CD4-positive, alpha-beta T cell treated with Interferon alpha-2 for 1 hour (primary cell): ENCODE results near the gene LRP2BP.
A peak's percentile ranks its signal among the peaks of the same experiment; 100 is the strongest.
"Not testable (repeated sequence)": the region's sequence is repeated elsewhere in the genome, so short reads cannot be mapped to it uniquely, and the experiment has no call there.

ENCODE experiments used
- DNase-seq, 2 donors: peaks; one replicate each; pipeline ENCODE4 v3.0.0-alpha.2; 2020 to 2022

The LRP2BP gene

DNA sequence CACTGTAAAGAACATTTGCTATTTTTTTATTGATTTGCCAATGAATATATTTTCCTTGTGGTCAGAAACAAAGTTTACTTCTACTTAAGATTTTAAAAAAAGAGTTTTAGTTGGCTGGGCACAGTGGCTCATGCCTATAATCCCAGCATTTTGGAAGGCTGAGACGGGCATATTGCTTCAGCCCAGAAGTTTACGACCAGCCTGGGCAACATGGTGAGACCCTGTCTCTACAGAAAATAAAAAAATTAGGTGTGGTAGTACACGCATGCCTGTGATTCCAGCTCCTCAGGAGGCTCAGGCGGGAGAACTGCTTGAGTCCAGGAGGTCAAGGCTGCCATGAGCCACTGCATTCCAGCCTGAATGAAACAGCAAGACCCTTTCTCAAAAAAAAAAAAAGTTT, 36.8 kb downstream of the LRP2BP start:
- DNase-seq: no peak

DNA sequence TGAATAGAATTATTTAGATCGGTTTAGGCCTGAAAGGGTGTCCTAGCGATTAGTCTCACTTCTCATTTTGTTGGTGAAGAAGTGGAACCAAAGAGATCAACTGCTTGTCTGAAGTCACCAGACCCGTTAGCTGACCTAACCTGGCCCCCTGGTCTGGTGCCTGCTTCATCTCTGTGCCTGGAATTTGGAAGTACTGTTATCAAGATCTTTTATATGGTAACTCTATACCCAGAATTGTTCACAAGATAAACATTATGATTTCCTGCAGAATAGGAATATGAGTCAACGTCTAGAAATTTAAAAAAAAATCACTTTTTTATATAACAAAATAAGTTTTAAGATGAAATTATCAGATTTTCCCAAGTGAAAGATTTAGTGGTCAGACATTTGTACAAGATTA, 37.2 kb downstream of the LRP2BP start:
- DNase-seq: no peak

DNA sequence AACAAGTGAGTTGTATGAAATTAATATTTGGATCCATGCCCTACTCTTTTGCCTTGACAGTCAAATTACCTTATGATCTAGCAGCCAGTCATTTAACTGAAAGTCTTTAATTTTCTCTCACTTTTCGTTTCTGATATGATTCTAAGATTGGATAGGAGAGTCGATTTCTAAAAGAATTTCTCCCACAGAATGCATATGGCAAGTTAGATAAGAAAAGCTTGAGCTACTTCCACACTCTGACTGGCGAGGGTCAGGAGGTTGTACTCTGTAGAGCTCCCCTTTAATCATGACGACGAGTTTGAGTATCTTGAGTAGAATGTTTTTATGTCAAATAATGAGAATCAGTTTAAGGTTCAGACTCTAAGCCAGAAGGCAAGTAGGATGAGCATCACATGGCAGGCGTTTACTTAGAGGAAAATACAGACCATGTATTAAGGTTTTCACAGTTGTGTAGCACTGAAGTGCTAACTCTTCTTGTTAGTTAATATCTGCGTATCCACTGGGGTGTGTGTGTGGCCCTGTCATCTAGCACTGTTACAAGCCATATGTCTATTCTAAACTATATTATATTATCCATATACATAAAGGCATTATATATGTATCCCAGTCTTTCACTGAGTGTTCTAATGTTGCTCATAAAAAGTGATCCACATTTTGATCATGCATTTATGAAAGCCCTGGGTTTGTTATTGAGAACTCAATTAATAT, 37.8 kb downstream of the LRP2BP start:
- no peak for DNase-seq

DNA sequence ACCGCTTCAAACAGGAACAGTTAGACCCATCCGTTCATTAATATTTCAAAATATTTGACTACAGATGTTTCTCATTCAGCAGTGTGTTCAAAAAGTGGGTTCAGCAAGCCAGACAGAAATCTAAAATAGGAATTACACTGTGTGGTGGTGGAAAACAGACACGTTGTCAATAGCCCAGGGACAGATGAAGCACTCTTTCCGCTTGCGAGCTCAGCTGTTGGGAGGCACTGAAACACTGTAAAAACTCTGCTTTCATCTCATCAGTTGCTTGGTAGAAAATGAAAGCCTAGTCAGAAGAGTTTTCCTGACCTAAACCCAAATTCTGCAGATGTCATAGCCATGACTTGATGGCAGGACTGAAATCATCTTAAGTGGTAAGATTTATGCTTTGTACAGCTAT, 38.5 kb downstream of the LRP2BP start:
- no peak for DNase-seq

DNA sequence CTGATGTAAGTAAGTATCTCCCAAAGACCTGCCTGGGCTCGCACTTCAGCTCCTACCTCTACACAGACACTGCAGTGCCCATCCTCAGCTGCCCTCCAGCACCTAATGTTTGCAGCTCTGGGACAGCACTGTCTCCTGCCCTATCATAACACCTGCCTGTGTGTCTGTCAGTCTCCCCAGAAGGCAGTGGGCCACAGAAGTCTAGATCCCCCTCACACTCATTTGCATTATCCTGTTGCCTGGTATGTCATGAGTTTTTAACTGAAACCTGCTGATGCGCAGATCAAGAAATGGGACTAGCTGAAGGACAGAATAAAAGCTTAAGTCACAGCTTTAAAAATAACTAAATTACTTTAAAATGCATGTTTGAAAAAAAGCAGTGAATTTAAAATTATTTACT, 43.0 kb downstream of the LRP2BP start:
- no peak for DNase-seq

DNA sequence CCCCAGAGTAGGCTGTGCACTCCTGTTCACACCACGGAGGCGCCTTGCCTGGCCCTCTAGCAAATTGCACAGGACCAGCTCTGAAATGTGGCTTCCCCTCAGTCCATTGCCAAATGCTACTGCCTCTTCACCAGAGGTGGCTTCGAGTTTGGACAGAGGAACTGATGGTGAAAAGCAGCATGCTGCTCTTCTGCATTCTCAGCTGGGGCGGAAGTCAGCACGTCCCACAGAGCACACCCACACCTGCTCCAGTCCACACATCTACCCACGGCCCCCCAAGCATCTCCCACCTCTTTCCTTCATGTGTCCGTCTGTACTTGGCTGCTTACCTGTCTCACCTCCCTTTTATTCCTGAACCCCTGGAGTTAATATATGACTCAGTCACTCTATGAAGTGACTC, 43.5 kb downstream of the LRP2BP start:
- no peak for DNase-seq

DNA sequence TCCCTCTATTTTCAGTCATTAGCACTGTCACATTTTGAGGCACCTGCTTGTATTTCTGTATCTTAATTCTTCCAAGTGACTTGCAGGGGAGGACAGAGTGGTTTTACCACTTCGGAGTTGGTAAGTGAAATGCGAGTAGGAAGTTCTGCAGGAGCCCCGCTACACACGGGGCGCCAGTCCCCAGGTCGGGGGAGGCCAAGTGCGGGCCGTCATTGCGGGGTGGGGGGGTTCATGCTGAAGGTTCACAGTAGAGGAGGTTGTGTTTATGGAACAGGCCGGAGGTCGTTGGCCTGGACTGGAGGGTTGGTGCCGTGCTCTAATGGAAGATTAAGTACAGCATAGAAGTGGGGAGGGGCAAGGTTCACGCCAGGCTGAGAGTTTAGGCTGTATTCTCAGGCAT, 44.0 kb downstream of the LRP2BP start:
- DNase-seq: no peak

DNA sequence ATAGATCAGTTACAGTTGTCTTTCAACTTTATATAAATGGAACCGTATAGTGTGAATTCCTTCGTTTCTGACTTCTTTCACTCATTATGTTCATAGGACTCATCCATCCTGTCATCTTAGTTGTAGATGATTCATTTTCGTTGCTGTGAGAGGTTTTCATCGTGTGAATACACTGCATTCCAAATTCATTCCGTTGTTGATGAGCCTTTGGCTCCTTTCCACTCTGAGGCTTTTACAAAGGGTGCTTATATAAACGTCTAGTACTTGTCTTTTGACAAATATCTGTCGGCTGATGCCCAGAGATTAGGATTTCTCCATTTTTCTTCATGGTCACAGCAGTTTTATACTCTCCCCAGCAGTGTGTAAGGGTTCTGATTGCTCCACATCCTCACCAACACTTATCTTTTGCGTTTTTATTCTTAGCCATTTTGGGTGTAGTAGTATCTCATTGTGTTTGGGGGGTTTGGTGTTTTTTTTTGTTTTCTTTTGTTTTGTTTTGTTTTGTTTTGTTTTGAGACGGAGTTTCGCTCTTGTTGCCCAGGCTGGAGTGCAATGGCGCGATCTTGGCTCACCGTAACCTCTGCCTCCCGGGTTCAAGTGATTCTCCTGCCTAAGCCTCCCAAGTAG, 48.6 kb downstream of the LRP2BP start:
- DNase-seq: no peak

DNA sequence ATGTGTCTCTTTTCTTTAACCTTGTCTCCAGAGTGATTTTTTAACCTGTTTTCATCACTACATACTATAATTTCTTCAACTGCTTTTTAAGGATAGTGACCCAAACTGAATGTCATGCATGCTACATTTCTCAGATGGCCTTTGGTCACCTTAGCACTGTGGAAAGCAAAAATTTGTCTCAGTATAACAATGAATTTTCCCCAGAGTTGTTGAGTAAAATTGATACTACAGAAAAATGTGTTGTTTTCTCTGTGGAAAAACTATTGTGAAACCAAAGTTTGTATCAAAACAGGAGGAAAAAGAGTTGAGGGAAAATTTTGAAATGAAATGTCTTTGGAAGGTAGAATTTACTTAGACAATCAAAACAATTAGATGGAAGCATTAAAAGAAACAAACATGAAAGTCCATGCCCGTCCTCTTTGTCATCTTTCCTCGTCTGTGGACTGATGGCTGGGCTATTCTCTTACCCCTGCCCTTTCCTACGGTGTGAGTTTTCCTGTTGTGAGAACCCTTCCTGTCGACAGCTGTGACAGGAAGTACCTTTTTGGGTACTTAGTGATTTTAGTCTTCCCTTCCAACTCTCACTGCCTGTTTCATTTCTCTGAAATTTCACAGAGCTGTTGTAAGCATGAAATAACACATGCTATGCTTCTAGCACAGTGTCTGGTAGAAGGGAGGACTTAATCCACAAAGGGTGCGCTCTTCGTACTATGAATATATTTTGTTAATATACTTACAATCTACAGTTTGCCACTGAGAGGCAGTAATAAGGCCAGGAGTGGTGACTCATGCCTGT, 50.8 kb downstream of the LRP2BP start:
- DNase-seq: peak in 1 of 2 donors; percentile 3

DNA sequence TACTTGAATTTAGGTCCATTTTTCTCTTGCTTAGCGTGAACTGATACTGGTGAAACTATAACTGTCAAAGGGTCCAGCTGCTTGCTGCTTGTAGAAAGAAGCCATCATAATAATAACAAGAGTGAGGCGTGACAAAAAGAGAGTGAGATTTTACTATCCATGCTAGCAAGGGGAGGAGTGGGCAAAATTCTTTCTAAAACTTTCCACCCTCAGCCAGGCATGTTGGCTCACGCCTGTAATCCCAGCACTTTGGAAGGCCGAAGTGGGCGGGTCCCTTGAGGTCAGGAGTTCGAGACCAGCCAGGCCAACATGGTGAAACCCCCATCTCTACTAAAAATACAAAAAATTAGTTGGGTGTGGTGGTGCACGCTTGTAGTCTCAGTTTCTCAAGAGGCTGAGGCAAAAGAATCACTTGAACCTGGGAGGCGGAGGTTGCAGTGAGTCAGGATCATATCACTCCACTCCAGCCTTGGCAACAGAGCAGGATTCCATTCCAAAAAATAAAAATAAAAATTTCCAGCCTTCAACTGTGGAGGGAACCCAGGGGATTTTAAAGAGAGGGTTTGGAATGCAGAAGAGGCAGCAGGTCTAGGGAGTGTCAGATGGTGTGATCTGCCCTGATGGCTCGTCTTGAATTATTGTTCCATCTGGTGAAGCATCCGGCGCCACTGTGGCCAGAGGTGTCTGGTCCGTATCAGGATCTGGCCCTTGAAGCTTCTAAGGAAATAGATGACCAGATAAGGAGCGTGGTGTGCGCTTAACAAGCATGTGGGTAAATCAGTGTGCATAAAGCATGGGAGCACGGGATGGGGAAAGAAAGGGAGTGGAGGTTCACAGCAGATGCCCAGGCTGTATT, 51.8 kb downstream of the LRP2BP start:
- DNase-seq: no peak

DNA sequence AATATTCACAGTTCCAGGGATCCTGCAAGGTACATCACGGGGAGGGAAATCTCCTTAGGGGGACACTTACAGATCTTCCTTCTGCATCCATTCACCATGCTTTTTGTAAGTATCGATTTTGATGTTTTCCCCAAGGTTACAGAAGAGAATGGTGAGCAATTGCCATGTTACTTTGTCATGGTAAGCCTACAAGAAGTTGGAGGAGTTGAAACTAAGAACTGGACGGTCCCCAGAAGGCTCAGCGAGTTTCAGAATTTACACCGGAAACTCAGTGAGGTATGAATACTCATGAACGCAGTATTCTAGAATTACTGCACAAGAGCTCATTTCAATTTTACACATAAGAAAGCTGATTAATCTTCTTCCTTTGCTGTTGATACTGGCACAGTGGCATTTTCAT, 53.9 kb downstream of the LRP2BP start:
- no peak for DNase-seq

DNA sequence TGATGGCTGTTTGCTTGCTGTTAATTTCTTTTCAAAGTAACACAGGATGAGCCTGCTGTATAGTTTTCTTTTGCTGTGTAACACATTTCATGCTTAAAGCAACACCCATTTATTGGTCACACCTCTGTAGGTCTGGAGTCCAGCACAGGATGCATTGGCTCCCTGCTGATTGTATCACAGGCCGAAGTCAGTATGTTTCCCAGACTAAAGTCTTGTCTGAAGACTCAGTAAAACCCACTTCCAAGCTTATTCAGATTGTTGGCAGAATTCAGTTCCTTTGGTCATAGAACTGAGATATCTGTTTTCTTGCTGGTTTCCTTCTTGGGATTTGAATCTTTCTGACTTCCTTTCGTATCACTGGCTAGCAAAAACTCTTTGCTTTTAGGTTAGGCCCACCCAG, 54.3 kb downstream of the LRP2BP start:
- no peak for DNase-seq

DNA sequence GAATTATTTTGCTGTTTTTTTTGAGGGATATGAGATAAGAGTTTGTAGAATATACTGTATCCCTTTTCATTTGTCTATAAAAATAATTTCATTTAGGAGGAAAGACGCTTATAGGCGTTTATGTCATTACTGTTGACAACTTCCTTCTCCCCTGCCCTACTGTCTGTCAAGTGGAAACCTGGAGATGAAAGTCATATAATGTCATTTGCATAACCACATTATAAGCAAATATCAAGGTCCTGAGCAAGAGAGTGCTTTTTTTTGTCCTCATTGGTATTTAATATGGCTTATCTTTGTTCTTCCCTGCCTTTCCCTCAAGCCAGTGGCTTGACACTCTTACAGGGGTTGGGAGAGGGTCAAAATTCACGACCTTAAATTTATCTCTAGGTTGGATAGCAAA, 55.8 kb downstream of the LRP2BP start:
- peak in 1 of 2 donors; percentile 4 for DNase-seq

DNA sequence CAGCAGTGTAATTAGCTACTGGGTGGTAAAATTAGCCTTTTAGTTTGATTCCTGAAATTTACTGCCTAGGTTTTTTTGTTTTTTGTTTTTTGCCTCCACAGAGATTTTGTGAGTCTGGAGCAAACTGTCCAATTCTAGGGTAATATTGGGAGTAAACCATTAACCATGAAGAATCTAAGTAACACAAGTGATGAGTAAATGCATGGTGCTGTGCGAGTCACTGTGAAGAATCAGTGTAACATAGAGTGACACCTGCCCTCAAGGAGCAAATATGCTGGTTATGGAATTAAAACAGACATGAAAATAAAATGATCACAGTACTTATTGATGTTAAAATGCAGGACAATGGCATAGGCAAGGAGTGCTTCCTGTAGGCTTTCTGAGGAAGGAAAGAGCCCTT, 60.1 kb downstream of the LRP2BP start:
- DNase-seq: no peak

DNA sequence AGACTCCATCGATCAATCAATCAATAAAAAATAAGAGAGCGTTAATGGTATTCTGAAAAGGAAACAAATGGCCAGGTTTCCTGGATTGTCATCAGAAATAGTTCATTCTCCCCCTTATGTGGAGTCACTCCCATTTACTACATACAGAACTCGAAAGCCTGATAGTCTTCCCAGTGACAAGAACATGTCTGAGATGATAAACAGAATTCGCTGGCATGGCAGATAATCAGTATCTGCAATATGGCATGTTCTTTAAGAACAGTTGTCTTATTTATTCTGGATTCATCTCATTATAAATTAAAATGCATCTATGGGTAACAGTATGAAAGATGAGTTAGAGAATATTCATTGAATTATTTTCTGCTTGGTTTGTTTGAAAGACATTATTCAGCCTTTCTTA, 61.4 kb downstream of the LRP2BP start:
- DNase-seq: no peak

DNA sequence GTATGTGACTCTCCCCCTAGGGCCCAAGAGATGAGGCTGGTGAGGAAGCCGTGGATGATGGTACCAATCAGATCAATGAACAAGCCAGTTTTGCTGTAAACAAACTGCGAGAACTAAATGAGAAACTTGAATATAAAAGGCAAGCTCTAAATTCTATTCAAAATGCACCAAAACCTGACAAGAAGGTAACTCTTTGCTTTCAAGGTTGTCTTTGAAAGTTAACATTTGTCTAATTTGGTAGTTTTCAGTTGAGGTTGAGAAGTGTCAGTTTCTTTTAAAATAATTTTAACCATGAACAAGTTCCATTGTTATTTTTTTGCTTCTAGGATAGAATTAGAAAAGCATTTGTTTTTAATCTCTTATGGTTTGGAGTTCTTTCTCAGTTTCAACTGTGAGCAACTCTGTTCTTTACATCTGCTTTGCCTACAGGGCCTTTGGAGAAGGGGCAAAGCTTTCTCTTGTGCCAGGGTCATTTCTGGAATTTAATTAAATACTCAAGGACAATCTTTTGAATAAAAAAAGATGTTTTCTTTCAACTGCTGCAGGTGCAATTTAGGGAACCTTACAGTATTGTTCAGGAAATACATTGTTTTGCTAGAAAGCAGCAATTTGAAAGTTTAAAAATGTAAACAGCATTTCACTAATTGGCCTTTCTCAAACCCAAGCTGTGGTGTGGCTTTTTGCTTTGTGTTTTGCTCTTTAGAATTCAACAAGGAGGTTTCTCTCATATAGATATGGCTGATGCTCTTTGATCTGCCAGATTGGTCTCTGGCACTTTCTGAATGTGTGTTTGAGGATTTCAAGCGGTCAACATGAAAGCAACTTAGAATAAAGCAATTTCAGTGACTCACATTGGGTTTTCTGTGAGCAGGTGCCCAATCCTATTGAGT, 62.9 kb downstream of the LRP2BP start:
- no peak for DNase-seq

DNA sequence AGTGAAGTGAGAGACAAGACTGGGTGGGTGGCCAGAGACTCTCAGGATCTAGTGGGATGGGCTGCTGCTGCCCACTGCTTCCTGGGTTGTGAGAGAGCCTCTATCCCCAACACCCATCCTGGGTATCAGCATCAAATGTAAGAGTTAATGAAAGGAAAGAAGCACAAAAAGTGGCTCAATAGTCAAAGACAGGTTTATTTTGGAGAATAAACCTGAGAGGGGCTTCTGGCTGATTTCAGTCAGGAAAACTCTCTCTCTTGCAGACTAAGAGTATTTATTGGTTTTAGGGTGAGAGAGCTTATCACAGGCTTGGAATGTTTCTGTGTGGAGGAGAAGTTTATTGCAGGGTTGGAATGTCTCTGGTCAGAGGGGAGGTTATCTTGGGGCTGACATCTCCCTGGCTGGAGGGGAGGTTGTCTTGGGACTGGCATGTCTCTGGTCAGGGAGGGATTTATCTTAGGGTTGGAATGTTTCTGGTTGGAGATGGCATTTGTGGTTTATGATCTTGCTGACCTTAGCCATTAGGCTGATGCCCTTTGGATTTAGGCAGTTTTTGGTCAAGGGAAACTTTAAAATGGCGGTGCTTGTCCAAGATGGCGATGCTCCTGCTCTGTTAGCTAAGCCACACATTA, 65.7 kb downstream of the LRP2BP start:
- DNase-seq: not testable (repeated sequence)

DNA sequence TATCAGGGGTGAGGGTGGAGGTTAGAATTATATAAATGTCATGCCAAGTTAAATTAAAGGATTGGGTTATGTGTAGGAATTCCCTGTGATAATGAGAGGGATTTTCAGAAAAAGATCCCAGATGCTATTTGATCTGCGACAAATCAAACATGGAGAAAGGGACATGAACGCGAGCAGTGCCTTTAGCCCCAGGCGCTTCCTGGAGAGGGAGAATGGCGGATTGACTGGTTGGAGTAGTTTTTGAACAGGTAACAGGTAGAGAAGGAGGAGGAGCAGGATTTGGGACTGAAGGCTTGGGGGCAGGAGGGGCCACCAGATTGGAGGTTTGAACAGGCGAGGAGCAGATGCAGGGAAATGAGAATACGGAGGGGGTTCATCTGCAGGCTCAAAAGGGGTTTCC, 67.1 kb downstream of the LRP2BP start:
- DNase-seq: no peak

DNA sequence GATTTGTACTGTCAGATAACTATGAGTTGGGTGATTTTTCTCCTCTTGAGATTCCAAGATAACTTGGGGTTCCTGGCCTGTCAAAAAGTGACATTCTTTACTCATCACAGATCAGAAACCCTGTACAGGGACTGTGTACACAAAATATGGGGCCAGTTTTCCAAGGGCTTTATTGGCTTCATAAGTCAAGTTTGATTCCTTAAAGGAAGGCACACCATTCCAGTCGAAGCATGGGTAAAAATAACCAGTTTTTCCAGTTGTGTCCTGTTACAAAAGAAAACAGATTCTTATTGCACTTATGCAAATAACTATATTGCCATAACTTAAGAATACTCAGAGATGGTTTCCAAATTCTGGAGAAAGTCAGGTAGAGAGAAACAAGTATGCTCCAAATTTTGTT, 70.0 kb downstream of the LRP2BP start:
- not testable (repeated sequence) for DNase-seq

DNA sequence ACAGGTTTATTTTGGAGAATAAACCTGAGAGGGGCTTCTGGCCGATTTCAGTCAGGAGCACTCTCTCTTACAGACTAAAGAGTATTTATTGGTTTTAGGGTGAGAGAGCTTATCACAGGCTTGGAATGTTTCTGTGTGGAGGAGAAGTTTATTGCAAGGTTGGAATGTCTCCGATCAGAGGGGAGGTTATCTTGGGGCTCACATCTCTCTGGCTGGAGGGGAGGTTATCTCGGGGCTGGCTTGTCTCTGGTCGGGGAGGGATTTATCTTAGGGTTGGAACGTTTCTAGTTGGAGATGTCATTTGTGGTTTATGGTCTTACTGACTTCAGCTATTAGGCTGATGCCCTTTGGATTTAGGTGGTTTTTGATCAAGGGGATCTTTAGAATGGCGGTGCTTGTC, 71.4 kb downstream of the LRP2BP start:
- not testable (repeated sequence) for DNase-seq

DNA sequence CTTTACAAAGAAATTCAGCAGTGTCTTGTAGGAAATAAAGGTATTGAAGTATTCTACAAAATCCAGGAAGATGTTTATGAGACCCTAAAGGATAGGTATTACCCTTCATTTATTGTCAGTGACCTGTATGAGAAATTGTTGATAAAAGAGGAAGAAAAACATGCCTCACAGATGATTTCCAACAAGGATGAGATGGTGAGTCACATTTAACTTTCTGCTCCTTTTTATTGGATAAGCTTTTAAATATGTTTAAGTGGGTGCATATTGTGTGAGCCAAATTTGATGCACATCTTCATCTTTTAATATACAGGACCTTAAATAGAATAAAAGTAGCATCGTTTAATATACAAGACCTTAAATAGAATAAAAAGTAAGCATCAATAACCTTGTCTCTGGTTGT, 72.1 kb downstream of the LRP2BP start:
- DNase-seq: no peak

DNA sequence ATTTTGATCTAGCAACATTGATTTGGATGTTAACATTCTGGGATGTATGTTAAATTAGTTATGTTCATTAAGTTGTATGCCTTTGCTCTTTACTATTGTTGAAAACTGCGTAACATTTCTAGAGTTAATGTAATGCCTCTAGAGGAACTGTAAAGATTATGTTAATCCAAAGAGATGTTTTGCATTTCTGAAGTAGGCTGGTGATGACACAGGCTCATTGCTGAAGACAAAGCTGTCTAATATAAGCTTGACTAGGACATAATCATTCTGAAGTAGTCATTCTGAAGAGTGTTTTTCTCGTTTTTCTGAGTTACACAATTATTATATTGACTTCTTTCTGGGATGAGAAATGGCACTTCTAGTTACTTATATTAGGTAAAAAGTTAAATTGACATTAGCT, 72.9 kb downstream of the LRP2BP start:
- no peak for DNase-seq
